HG03025 (cell line): ENCODE data around the gene UBA3.

Experiments
- ATAC-seq: cut with Tn5 transposase; IDR thresholded peaks from one replicate; pipeline ENCODE4 v1.9.1; 2021; ENCODE audit warnings: mild to moderate bottlenecking, moderate library complexity; ENCODE audit not compliant: unreplicated experiment, low FRiP score

UBA3 gene

GRCh38 chr3:69080233-69080920 lies at the start of gene UBA3:
Gene UBA3 (minus strand): TSS chr3:69080365. CDS start chr3:69080353, 12 bp downstream.
- peak; percentile 38 for ATAC-seq

GRCh38 chr3:69129531-69129930 lies 49.4 kb upstream of the UBA3 start:
- no peak for ATAC-seq

- no peak for ATAC-seq
Observed at GRCh38 chr3:69128509-69128908, 48.3 kb upstream of the UBA3 start.

GRCh38 chr3:69126999-69127398 lies 46.8 kb upstream of the UBA3 start:
- no peak for ATAC-seq

GRCh38 chr3:69126216-69126615 lies 46.1 kb upstream of the UBA3 start:
- no peak for ATAC-seq

GRCh38 chr3:69122403-69122802 lies 42.2 kb upstream of the UBA3 start, which contains the start of gene LMOD3:
Gene LMOD3 (minus strand): TSS chr3:69122595. CDS start chr3:69122386, 209 bp downstream.
- no peak for ATAC-seq

GRCh38 chr3:69121950-69122349 lies 41.8 kb upstream of the UBA3 start:
- no peak for ATAC-seq

- ATAC-seq: no peak
Observed at GRCh38 chr3:69121513-69121912, 41.3 kb upstream of the UBA3 start.

- ATAC-seq: no peak
Observed at GRCh38 chr3:69120879-69121464, 40.8 kb upstream of the UBA3 start.

GRCh38 chr3:69119681-69120080 lies 39.5 kb upstream of the UBA3 start:
- no peak for ATAC-seq

GRCh38 chr3:69119138-69119537 lies 39.0 kb upstream of the UBA3 start:
- no peak for ATAC-seq

- no peak for ATAC-seq
Observed at GRCh38 chr3:69118555-69118954, 38.4 kb upstream of the UBA3 start.

- ATAC-seq: no peak
Observed at GRCh38 chr3:69116897-69117296, 36.7 kb upstream of the UBA3 start.

- no peak for ATAC-seq
Observed at GRCh38 chr3:69116162-69116561, 36.0 kb upstream of the UBA3 start.

GRCh38 chr3:69115731-69116130 lies 35.6 kb upstream of the UBA3 start:
- ATAC-seq: no peak

GRCh38 chr3:69113536-69113935 lies 33.4 kb upstream of the UBA3 start:
- ATAC-seq: no peak

- ATAC-seq: no peak
Observed at GRCh38 chr3:69110941-69111546, 30.9 kb upstream of the UBA3 start.

GRCh38 chr3:69108811-69109210 lies 28.6 kb upstream of the UBA3 start:
- no peak for ATAC-seq

- no peak for ATAC-seq
Observed at GRCh38 chr3:69107841-69108240, 27.7 kb upstream of the UBA3 start.

GRCh38 chr3:69105320-69105719 lies 25.2 kb upstream of the UBA3 start:
- no peak for ATAC-seq

- no peak for ATAC-seq
Observed at GRCh38 chr3:69104586-69104985, 24.4 kb upstream of the UBA3 start.

- ATAC-seq: no peak
Observed at GRCh38 chr3:69103123-69103522, 23.0 kb upstream of the UBA3 start.
